DOHH2 (cell line): ENCODE data around the gene TRPV6.

ENCODE experiments used
- H3F3A ChIP-seq: fragments of 200-600 bp; sonication (generic), shearing (Covaris generic); 2 replicates; pipeline ENCODE4 v1.6.0; 2016; ENCODE audit warnings: antibody characterized with exemption, mild to moderate bottlenecking; ENCODE audit not compliant: control insufficient read depth, insufficient read depth
- H3K27ac ChIP-seq: fragments of 200-600 bp; sonication (generic); 2 replicates; pipeline ENCODE4 v1.5.1; 2014; ENCODE audit warnings: low read depth, mild to moderate bottlenecking, low read length, moderate library complexity
- H3K27me3 ChIP-seq: fragments of 200-600 bp; sonication (generic); 2 replicates; pipeline ENCODE4 v1.6.1; 2014; ENCODE audit warnings: mild to moderate bottlenecking, low read length, mixed read lengths; ENCODE audit not compliant: control insufficient read depth
- H3K36me3 ChIP-seq: fragments of 200-600 bp; sonication (generic); 2 replicates; pipeline ENCODE4 v1.6.1; 2014; ENCODE audit warnings: mild to moderate bottlenecking, low read length, moderate library complexity, mixed read lengths; ENCODE audit not compliant: control insufficient read depth
- H3K4me1 ChIP-seq: fragments of 200-600 bp; sonication (generic); 2 replicates; pipeline ENCODE4 v1.6.1; 2014; ENCODE audit warnings: mild to moderate bottlenecking, low read length, mixed read lengths; ENCODE audit not compliant: control insufficient read depth
- H3K4me2 ChIP-seq: fragments of 200-600 bp; sonication (generic); 2 replicates; pipeline ENCODE4 v1.6.0; 2014; ENCODE audit warnings: mild to moderate bottlenecking, low read length, moderate library complexity
- H3K4me3 ChIP-seq: fragments of 200-600 bp; sonication (generic); 2 replicates; pipeline ENCODE4 v1.5.1; 2014; ENCODE audit warnings: mild to moderate bottlenecking, low read length, mixed read lengths
- H3K79me2 ChIP-seq: fragments of 200-600 bp; sonication (generic); 2 replicates; pipeline ENCODE4 v1.6.1; 2014; ENCODE audit warnings: mild to moderate bottlenecking, low read length, mixed read lengths; ENCODE audit not compliant: control insufficient read depth
- H3K9me2 ChIP-seq: fragments of 200-600 bp; sonication (generic); replicated peaks from 2 replicates; pipeline ENCODE4 v1.6.1; 2014; ENCODE audit warnings: mild to moderate bottlenecking, low read length, mixed read lengths; ENCODE audit not compliant: control insufficient read depth
- H3K9me3 ChIP-seq: fragments of 200-600 bp; sonication (generic); 2 replicates; pipeline ENCODE4 v1.6.1; 2014; ENCODE audit warnings: antibody characterized with exemption, low read length, mixed read lengths; ENCODE audit not compliant: control insufficient read depth, insufficient read depth
- H4K20me1 ChIP-seq: fragments of 200-600 bp; sonication (generic); 2 replicates; pipeline ENCODE4 v1.6.0; 2014; ENCODE audit warnings: low read depth, mild to moderate bottlenecking, antibody characterized with exemption, low read length, moderate library complexity; ENCODE audit not compliant: control insufficient read depth, insufficient read depth
- CTCF ChIP-seq: fragments of 200-600 bp; sonication (generic); IDR thresholded peaks from one replicate; pipeline ENCODE4 v1.5.1; 2014; ENCODE audit warnings: antibody characterized with exemption, mild to moderate bottlenecking, low read depth, low read length; ENCODE audit not compliant: poor library complexity, severe bottlenecking
- EZH2phosphoT487 ChIP-seq: fragments of 200-600 bp; sonication (generic); IDR thresholded peaks from 2 replicates; pipeline ENCODE4 v1.6.1; 2017; ENCODE audit warnings: borderline replicate concordance, mild to moderate bottlenecking, antibody characterized with exemption, low read length, moderate library complexity, mixed read lengths

TRPV6 gene

GRCh38 chr7:142851269-142851668 is 34.3 kb downstream of the TRPV6 start:
- Histone ChIP-seq H3K36me3 (no peaks in the 10 kb centered on the region), H3F3A (peaks cover 7% of the 10 kb centered on the region), H4K20me1 (no peaks in the 10 kb centered on the region), H3K79me2 (no peaks in the 10 kb centered on the region), H3K9me3 (no peaks in the 10 kb centered on the region), H3K4me1 (peaks cover 29% of the 10 kb centered on the region), H3K27me3 (peaks cover 20% of the 10 kb centered on the region), H3K4me3 (no peak overlapping the region), H3K4me2 (no peak overlapping the region), H3K27ac (no peak overlapping the region), H3K9me2 (no peaks in the 10 kb centered on the region)
- TF ChIP-seq CTCF (no peak), EZH2phosphoT487 (no peak)

DNA sequence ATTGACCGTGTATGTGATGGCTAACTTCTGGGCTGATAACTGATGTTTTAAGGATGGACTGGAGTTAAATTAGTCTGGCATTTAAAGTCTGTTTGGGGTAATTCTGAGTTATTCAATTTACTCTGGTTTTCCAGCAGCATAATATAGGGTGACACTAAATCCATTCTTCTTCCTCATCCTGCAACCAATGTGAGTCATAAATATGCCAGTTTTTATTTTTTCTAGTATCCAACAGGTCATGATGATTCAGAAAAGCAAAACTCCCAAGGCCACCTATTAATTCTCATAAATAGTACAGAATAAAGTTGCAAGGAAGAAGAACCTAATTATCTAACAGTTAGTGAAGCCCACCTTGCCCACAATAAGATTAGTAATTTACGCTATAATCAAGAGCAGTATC is 38.2 kb downstream of the TRPV6 start:
- no peaks in the 10 kb centered on the region for H3K9me3 ChIP-seq
- no peak overlapping the region for H3K4me3 ChIP-seq
- H3K9me2 ChIP-seq = no peaks in the 10 kb centered on the region
- no peak overlapping the region for H3K4me2 ChIP-seq
- no peaks in the 10 kb centered on the region for H3K79me2 ChIP-seq
- H3F3A ChIP-seq = no peaks in the 10 kb centered on the region
- H3K4me1 ChIP-seq = peaks cover 13% of the 10 kb centered on the region
- no peaks in the 10 kb centered on the region for H4K20me1 ChIP-seq
- peaks cover 10% of the 10 kb centered on the region for H3K27me3 ChIP-seq
- no peak overlapping the region for H3K27ac ChIP-seq
- no peaks in the 10 kb centered on the region for H3K36me3 ChIP-seq
- TF ChIP-seq EZH2phosphoT487 (no peak), CTCF (no peak)

GRCh38 chr7:142842251-142842766 is 43.2 kb downstream of the TRPV6 start:
- no peak overlapping the region for H3K27ac ChIP-seq
- H3K79me2 ChIP-seq = no peaks in the 10 kb centered on the region
- H4K20me1 ChIP-seq = no peaks in the 10 kb centered on the region
- no peaks in the 10 kb centered on the region for H3F3A ChIP-seq
- H3K4me2 ChIP-seq = no peak overlapping the region
- peaks cover 7% of the 10 kb centered on the region; the same call in 1 of the 2 replicates for H3K27me3 ChIP-seq
- no peak overlapping the region for H3K4me3 ChIP-seq
- no peaks in the 10 kb centered on the region for H3K9me3 ChIP-seq
- no peaks in the 10 kb centered on the region for H3K4me1 ChIP-seq
- no peaks in the 10 kb centered on the region for H3K36me3 ChIP-seq
- no peaks in the 10 kb centered on the region for H3K9me2 ChIP-seq
- TF ChIP-seq EZH2phosphoT487 (no peak), CTCF (no peak)
